HG02938 (cell line): ENCODE results near the gene TMED4.

Experiments used
- ATAC-seq: cut with Tn5 transposase; IDR thresholded peaks from one replicate; pipeline ENCODE4 v1.9.1; 2021; ENCODE audit warnings: mild to moderate bottlenecking, moderate library complexity; ENCODE audit not compliant: unreplicated experiment

The TMED4 gene

DNA sequence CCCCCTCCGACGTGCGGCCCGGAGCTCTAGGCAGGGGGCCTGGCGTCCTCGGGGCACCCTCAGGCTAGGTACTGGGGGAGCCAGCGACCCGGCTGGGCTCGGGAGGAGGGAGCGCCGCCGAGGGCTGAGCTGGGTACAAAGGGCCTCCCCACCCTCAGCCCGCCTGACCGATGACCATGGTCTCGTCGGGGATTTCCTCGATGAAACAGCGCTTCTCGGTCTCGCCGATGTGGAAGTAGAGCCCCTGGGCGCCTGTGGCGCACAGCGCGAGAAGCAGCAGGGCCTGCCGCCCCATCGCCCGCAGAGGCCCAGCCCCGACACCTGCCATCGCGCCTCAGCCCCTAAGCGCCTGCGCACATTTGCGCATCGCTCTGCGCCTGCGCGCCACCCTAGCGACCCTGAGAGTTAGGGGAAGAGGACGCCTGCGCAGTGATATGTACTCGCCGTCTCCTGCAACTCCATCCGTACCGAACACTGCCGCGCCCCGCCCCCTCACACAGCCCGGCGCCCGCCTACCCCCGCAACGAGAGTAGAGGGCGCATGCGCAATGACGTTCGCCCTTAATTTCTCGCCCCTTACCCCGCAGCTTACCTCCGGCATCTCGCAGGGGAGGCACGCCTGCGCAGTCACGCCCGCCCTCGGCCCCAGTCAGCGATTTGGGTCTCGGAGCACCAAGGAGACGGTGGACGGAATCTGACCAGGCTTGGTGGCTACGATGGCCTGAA is at the start of gene TMED4:
TSS of gene TMED4 (minus strand) at position 353 of the 725 bp plus-strand sequence. CDS start at position 328, 25 bp downstream.
- peak; percentile 87 for ATAC-seq

DNA sequence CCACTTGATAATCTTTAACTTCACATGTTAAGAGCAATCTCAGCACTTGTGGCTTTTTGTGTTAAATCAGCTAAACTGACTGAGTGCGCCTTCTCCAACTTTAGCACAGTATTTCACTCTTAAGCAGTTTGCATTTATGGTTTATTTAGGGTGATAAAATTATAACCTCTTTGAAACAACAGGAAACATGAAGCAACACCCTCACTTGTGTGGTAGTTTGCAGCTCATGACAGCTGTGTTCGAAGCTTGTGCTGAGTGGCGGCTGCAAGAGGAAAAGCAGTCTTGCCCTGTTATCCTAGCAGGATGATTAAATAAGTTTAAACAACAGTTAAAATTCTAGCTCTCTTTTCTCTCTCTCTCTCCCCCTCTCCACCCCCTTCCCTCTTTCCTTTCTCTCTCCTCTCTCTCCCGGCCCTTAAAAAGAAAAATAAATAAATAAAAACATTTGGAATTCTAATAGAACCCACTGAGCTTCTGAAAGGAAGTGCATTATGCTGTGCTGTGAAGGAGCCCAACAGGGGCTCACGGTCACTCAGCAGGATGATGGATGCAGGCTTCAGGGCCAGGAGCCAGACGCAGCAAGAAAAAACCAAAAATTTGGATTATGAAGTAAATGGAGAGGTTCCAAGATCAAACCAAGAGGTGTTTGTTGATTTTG is 49.6 kb upstream of the TMED4 start:
- no peak for ATAC-seq

DNA sequence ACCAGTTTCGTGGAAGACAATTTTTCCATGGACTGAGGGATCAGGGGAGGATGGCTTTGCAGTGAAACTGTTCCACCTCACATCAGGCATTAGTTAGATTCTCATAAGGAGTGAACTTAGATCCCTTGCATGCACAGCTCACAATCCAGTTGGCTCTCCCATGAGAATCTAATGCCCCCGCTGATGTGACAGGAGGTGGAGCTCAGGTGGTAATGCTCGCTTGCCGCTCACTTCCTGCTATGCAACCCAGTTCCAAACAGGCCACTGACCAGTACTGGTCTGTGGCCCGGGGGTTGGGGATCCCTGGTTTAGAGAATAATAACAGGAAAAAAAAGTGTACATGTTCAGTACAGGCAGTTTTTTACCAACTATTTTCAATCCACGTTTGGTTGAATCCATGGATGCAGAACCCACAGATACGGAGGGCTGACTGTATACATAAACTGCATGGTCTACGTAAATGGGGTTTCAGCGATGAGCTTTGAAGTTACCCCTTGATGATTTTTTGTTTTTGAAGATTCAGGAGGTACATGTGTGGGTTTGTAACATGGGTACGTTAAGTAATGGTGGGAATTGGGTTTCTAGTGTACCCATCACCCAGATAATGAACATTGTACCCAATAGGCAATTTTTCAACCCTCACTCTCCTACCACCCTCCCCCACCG is 48.9 kb upstream of the TMED4 start:
- no peak for ATAC-seq

DNA sequence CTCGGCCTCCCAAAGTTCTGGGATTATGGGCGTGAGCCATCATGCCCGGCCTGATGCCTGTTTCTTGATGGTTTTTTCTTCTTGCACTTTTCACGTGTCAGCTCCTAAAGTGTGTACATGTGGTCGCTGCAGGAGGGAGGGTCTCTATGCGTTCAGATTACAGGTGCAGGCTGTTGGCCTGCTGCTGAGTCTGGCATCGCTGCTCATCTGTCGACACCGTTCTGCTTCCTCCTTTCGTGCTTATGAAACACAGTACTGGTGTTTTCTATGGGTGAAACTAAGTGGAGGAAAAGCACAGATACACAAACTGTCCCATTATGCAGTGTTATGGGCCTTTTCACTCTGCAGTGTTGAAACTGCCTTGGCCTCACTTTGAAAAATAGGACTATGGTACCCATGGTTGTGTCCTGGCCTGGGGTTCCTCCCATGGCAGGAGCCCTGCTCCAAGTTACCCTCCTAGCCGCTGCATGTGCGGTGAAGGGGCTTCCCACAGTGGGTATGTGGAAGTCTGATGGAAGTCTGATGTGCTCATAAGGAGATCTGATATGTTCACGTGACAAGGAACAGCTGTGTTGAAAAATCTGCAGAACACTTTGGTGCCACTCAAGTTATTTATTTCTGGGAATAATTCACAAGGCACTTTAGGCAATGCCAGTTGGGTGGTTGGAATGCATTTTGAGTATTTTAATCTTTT is 47.9 kb upstream of the TMED4 start:
- ATAC-seq, result no peak

DNA sequence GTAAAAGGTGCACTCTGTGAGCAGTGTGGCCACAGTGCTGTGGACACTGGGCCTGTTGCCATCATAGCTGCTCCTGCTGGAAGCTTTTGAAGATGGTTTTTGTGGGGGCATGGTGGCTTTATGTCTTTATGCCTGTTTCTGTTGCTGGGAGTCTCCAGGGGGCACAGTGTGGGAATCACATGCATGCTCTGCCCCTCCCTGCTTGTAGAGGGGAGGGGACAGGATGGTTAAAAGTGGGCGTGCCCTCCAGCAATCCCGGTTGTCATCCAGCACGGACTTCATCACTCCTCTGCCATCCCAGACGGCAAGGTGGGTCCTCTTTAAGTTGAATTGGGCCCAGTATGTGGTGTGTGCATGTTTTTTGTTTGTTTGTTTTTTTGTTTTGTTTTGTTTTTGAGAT is 44.6 kb upstream of the TMED4 start:
- no peak for ATAC-seq

DNA sequence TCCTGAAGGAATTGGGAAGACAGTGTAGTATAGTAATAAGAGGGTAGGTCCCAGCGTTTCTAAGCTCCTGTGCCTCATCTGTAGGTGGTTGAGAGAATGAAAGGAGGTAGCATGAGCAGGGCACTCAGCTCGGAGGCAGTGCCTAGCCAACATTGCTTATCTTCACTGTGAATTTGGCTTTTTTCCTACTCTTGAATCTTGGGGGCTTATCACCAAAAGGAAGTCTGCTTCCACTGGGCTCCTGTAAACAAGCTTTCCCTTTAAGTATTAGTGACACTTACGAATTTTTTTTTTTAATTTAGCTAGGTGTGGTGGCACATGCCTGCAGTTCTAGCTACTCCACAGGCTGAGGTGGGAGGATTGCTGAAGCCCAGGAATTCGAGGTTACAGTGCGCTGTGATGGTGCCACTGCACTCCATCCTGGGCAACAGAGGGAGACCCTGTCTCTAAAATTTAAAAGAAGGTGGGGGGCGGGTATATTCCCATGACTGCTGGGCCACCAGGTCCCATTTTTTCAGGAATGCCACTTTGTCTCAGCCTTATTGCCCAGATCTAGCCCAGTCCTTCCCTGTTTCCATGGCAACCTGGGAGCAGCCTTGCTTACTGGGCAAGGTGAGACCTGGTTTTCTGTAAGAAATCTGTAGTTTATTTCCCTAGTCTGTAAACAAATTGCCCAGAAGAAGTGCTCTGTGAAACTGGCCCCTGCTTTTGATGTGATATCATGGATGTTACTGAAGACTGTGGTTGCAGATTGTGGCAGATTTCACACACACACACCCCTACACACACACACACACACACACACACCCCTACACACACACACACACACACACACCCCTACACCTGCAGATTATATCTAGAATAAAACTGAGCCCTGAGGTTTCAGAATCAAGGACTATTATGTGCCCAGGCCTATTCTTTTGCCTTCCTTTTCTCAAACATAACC is 43.8 kb upstream of the TMED4 start:
- ATAC-seq, result no peak

DNA sequence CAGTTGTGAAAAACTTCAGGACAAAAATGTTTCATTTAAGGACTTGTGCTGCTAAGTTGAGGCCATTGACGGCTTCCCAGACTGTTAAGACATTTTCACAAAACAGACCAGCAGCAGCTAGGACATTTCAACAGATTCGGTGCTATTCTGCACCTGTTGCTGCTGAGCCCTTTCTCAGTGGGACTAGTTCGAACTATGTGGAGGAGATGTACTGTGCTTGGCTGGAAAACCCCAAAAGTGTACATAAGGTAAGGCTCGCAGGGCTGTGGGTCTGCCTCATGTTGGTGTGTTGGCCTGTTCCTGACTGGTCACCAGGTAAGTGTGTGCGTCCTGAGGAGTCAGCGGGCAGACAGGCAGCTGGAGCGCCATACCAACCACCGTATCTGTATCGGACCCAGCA is 42.3 kb upstream of the TMED4 start:
- ATAC-seq, result no peak

DNA sequence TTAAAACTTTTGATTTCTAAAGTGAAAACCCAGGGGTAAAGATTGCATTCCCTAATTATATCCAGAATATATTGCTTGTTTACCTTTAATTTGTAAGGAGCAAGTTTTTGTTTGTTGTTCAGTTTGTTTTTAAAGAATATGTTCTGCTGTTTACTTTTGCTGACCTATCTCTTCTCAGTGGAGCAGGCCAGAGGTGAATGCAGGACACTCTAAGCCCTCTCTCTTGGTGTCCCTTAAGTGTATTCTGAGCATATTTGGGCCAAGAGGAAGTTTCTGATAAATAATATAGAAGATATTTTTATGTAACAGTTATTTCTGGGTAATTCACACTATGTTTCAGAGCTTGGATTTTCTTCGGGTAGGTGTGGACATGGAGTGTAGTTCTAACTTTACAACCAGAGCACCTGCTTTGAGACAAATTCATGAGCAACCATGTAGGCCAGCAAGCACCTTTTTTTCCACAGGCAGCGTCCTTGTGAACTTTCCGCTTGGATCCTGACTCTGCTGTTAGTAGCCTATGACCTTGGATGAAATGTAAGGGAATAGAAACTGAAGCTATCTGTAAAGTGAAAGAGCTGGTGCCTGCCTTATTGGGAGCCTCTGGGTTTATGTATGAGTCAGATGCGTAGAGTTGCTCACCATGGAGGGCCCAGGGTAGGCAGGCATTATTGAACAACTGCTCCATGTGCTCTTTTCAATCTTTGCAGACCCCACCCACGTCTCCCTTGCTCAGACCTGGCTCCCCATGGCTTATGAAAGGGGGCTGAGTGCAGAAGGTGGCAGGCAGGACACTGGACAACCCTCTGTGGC is 40.5 kb upstream of the TMED4 start:
- peak; percentile 75 for ATAC-seq

DNA sequence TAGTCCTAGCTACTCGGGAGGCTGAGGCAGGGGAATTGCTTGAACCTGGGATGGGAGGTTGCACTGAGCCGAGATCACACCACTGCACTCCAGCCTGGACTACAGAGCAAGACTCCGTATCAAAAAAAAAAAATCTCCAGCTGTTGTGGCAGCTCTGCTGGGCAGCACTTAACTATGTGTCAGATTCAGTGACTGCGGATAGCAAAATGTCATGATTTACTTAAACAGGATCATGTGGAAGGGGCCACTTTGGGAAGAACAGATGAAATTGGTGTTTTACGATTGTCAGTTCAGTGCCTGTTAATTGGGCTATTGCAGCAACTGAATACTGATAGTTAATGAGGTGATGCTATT is 39.7 kb upstream of the TMED4 start:
- no peak for ATAC-seq

DNA sequence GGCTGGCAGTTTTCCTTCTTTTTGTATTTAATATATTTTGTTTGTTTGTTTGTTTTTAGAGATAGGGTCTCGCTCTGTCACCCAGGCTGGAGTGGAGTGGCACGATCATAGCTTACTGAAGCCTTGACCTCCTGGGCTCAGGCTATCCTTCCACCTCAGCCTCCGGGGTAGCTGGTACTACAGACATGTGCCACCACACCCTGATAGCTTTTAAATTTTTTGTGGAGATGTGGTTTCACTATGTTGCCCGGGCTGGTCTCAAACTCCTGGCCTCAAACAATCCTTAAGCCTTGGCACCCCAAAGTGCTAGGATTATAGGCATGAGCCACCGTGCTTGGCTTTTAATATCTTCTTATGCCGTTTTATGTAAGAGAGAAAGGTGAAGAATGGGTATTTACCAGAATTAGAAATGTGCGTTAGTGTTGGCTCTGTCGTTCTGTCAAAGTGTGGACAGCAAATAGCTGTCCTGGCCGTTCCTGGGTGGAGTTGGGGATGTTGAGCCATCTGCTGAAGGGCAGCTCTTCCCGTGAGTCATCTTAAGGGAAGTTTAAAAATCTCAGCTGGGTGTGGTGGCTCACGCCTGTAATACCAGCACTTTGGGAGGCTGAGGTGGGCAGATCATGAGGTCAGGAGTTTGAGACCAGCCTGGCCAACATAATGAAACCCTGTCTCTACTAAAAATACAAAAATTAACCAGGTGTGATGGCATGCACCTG is 39.2 kb upstream of the TMED4 start:
- ATAC-seq, result no peak

DNA sequence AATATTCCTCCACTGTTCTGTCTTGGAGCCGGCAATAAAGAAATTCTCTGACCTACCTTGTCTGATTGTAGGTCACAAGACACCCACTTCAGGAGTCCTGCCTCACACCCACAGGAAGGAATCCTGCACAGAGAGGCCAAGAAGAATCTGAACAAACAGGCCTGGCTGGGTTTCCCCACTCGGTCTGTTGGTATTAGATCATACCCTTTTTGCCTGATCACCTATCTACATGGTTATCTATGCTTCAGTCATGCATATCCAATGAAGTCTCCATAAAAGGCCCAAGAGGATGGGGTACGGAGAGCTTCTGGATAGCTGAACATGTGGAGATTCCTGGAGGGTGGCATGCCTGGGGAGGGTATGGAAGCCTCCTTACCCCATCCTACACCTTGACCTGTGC is 36.7 kb upstream of the TMED4 start:
- no peak for ATAC-seq

DNA sequence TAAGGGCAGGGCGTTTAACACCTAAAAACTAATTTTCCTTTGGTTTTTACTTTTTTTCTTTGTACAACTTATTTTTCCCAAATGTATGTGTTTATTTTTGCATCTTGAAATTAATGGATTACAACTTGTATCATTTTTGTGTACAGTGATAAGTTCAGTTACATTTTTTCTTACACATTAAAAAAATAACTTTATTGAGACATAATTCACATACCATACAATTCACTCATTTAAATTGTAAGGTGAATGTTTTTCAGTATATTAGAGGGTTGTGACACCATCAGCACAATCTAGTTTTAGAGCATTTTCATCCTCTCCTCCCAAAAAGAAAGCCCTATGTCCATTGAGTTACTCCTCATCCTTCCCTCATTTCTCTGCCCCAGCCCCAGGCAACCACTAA is 36.0 kb upstream of the TMED4 start:
- no peak for ATAC-seq

DNA sequence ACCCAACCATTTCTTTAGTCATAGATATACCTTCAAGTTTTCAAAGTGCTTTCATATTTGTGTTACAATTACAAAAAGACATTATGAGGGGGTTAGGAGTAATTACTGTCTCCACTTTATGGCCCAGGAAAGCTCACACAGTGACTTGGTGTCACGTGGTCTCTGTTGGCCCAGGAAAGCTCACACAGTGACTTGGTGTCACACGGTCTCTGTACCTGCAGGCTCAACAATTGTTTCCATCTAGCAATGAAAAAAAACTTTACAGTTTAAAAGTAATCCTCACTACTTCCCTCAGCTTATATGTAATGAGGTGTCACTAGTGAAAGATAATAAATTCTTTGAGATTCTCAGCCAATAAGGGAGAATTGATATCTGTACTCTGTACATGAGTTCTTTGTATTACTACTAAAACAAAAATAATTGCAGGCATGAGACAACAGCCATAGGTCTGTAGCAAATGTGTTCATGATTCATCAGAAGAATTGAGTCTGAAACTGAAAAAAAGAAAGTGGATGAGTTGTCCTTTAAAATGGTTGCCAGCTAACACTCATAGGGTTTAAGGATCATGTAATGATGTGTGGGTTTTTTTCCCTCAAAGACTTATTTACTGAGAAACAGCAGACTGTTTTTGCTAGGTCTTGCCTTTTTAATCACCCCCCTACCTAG is 35.3 kb upstream of the TMED4 start:
- peak; percentile 34 for ATAC-seq

DNA sequence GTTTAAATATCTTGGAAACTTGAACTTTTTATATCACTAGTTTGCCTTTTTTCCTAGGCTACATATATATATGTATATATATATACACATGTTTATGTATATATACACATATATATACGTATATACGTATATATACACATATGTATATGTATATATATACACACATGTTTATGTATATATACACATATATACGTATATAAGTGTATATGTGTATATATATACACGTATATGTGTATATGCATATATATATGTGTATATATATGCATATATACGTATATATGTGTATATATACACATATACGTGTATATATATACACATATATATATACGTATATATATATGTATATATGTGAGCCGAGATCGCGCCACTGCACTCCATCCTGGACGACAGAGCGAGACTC is 34.5 kb upstream of the TMED4 start:
- no peak for ATAC-seq

DNA sequence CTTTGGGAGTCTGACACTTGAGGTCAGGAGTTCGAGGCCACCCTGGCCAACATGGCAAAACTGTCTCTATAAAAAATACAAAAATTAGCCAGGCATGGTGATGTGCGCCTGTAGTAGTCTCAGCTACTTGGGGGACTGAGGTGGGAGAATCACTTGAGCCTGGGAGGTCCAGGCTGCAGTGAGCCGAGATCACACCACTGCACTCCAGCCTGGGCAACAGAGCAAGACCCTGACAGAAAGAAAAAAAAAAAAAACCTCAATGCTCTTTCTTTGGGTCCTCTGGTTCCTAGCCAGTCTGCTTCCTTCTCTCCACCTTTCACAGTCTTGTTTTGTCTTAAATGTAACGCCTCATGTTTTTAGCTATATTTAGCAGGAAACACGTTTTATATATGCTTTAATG is 33.8 kb upstream of the TMED4 start:
- no peak for ATAC-seq

DNA sequence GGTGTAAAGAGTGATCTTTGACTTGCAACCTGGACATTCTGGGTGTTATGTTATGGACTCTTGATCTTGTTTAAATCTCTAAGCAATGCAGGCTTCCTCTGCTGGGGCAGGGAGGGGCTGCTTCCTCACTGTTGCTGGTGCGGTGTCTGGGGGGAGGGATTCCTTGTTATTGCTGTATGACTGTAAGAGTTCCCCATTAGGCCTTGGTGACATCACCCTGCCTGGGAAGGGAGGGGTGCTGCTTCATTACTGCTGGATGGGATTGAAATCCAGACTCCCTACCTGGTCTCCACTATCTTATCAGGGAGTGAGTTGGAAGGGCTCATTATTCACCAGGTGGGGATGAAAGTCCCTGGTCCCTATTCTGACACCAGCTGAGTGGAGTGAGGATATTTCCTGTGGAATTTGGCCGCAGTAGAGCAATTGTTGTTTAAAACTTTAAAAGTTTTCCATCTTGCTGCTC is 33.1 kb upstream of the TMED4 start:
- ATAC-seq, result no peak

DNA sequence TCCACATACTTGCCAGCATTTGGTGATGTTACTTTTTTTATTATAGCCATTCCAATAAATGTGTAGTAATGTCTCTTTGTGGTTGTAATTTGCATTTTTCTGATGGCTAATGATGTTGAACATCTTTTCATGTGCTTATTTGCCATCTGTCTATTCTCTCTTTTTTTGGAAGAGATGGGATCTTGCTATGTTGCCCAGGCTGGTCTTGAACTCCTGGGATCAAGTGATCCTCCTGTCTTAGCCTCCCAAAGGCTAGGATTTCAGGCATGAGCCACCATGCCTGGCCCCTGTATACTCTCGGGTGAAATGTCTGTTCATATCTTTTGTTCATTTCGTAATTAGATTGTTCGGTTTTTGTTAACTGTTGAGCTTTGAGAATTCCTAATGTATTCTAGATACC is 27.8 kb upstream of the TMED4 start:
- no peak for ATAC-seq

DNA sequence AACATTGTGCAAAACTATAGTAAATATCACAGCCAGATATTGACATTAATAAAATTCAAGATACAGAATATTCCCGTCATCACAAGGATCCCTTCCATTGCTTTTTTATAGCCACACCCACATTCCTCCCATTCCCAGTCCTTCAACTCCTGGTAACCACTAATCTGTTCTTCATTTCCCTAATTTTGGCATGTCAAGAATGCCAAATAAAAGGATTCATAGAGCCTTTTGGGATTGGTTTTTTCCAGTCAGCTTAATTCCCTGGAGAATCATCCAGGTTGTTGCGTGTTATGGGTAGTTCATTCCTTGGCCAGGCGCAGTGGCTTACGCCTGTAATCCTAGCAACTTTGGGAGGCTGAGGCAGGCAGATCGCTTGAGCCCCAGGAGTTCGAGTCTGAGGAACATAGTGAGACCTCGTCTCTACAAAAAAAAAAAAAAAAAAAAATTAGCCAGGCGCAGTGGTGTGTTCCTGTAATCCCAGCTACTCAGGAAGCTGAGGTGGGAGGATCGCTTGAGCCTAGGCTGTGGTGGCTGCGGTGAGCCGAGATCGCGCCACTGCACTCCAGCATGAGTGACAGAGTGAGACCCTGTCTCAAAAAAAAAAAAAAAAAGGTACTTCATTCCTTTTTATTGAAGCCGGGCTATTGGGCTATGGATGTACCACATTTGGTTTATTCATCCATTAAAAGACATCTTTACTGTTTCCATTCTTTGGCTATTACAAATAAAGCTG is 27.1 kb upstream of the TMED4 start:
- no peak for ATAC-seq
